IMR-90 (cell line): ENCODE results near the gene COL8A1. TPM values are rescaled to one million over a fixed set of nuclear protein-coding genes. Genes with fewer than 3 reads are reported as not detected.

Experiments
- ATAC-seq: fragments of 200-7000 bp; cut with Tn5 transposase; 2 replicates; pipeline ENCODE4 v1.9.1; 2020; ENCODE audit warnings: low read depth, mild to moderate bottlenecking, moderate library complexity
- BruUV-seq: library from RNA; stranded (reverse); fragments of 400-500 nt; replicated peaks from 2 replicates; lab custom pipeline; 2021; lab: Mats Ljungman, UMichigan
- CTCF ChIA-PET: fragments of 300-600 bp; formaldehyde crosslinking; extraction: SDS; loops from one replicate; lab custom pipeline; 2021; ENCODE audit warnings: antibody characterized with exemption; lab: Yijun Ruan, JAX
- POLR2A ChIA-PET: fragments of 300-600 bp; sonication (Branson Sonifier 250); formaldehyde crosslinking; loops from one replicate; lab custom pipeline; 2022; ENCODE audit warnings: antibody characterized with exemption; ENCODE audit not compliant: unreplicated experiment; lab: Charles Lee
- DNase-seq: peaks from one replicate; pipeline ENCODE4 v3.0.0; 2013
- H2AFZ ChIP-seq: replicated peaks from 2 replicates; pipeline ENCODE3; 2013; ENCODE audit warnings: low read length, mild to moderate bottlenecking; ENCODE audit not compliant: poor library complexity
- H2AK5ac ChIP-seq: 2 replicates; pipeline ENCODE4 v1.6.1; 2013; ENCODE audit warnings: low read depth, low read length, inconsistent platforms
- H2AK9ac ChIP-seq: replicated peaks from 2 replicates; pipeline ENCODE3; 2013; ENCODE audit warnings: mild to moderate bottlenecking, low read depth, low read length, moderate library complexity; ENCODE audit not compliant: poor library complexity
- H2BK120ac ChIP-seq: 2 replicates; pipeline ENCODE4 v1.6.1; 2013; ENCODE audit warnings: low read depth, low read length, inconsistent platforms
- H2BK15ac ChIP-seq: 3 replicates; pipeline ENCODE4 v1.6.1; 2013; ENCODE audit warnings: low read depth, low read length, inconsistent platforms
- H2BK20ac ChIP-seq: 2 replicates; pipeline ENCODE4 v1.6.1; 2013; ENCODE audit warnings: low read depth, mild to moderate bottlenecking, inconsistent platforms, low read length, moderate library complexity
- H2BK5ac ChIP-seq: 2 replicates; pipeline ENCODE4 v1.6.1; 2013; ENCODE audit warnings: mild to moderate bottlenecking, low read depth, low read length, inconsistent platforms; ENCODE audit not compliant: poor library complexity, severe bottlenecking
- H3K14ac ChIP-seq: replicated peaks from 2 replicates; pipeline ENCODE4 v1.6.1; 2013; ENCODE audit warnings: low read depth, low read length, inconsistent platforms
- H3K18ac ChIP-seq: 2 replicates; pipeline ENCODE4 v1.6.1; 2013; ENCODE audit warnings: low read depth, low read length, control low read depth
- H3K23ac ChIP-seq: 2 replicates; pipeline ENCODE4 v1.6.1; 2013; ENCODE audit warnings: low read depth, low read length, inconsistent platforms
- H3K27ac ChIP-seq: 2 replicates; pipeline ENCODE4 v1.5.1; 2013; ENCODE audit warnings: mild to moderate bottlenecking, control low read depth, low read length; ENCODE audit not compliant: insufficient read depth
- H3K27me3 ChIP-seq: 2 replicates; pipeline ENCODE4 v1.6.1; 2013; ENCODE audit warnings: low read length; ENCODE audit not compliant: control insufficient read depth, insufficient read depth
- H3K36me3 ChIP-seq: 2 replicates; pipeline ENCODE4 v1.6.1; 2013; ENCODE audit warnings: low read length, mixed read lengths; ENCODE audit not compliant: control insufficient read depth, insufficient read depth
- H3K4ac ChIP-seq: 2 replicates; pipeline ENCODE4 v1.6.1; 2013; ENCODE audit warnings: low read depth, low read length, inconsistent platforms
- H3K4me1 ChIP-seq: 2 replicates; pipeline ENCODE4 v1.6.1; 2013; ENCODE audit warnings: low read length, mixed read lengths; ENCODE audit not compliant: control insufficient read depth, insufficient read depth
- H3K4me2 ChIP-seq: 2 replicates; pipeline ENCODE4 v1.6.1; 2013; ENCODE audit warnings: low read depth, mild to moderate bottlenecking, control low read depth, low read length, moderate library complexity
- H3K4me3 ChIP-seq: 2 replicates; pipeline ENCODE4 v1.5.1; 2013; ENCODE audit warnings: low read depth, mild to moderate bottlenecking, control low read depth, low read length, moderate library complexity; ENCODE audit not compliant: insufficient read depth
- H3K56ac ChIP-seq: 2 replicates; pipeline ENCODE4 v1.6.1; 2013; ENCODE audit warnings: low read length, inconsistent platforms; ENCODE audit not compliant: insufficient read depth; ENCODE audit errors: extremely low read depth
- H3K79me1 ChIP-seq, 2 experiments: 2 replicates each; pipeline ENCODE4 v1.6.1; 2013; ENCODE audit warnings: low read length in 2 of 2, inconsistent platforms in 1 of 2, low read depth in 1 of 2
- H3K9ac ChIP-seq: 2 replicates; pipeline ENCODE4 v1.6.1; 2013; ENCODE audit warnings: low read depth, low read length, control low read depth
- H3K9me1 ChIP-seq: 2 replicates; pipeline ENCODE4 v1.6.1; 2013; ENCODE audit warnings: low read length, inconsistent platforms; ENCODE audit not compliant: insufficient read depth
- H3K9me3 ChIP-seq: 2 replicates; pipeline ENCODE4 v1.6.1; 2013; ENCODE audit warnings: low read length; ENCODE audit not compliant: control insufficient read depth, insufficient read depth
- H4K20me1 ChIP-seq: 2 replicates; pipeline ENCODE4 v1.6.1; 2013; ENCODE audit warnings: low read length, inconsistent platforms; ENCODE audit not compliant: insufficient read depth
- H4K5ac ChIP-seq: 2 replicates; pipeline ENCODE4 v1.6.1; 2013; ENCODE audit warnings: mild to moderate bottlenecking, low read depth, low read length, control low read depth
- H4K8ac ChIP-seq, 2 experiments: 2 replicates each; pipeline ENCODE4 v1.6.1; 2013; ENCODE audit warnings: low read depth in 2 of 2, low read length in 2 of 2, control low read depth in 1 of 2, inconsistent platforms in 1 of 2
- H4K91ac ChIP-seq: 2 replicates; pipeline ENCODE4 v1.6.1; 2013; ENCODE audit warnings: low read depth, low read length, inconsistent platforms; ENCODE audit not compliant: insufficient read depth
- BHLHE40 ChIP-seq: fragments of 150-350 bp; IDR thresholded peaks from 2 replicates; pipeline ENCODE4 v1.6.1; 2016; ENCODE audit warnings: mild to moderate bottlenecking, low read depth, low read length
- CEBPB ChIP-seq: IDR thresholded peaks from 2 replicates; pipeline ENCODE4 v1.6.1; 2012; ENCODE audit warnings: low read depth, low read length, improper control_type of control experiment
- CHD1 ChIP-seq: IDR thresholded peaks from 2 replicates; pipeline ENCODE4 v1.6.1; 2012; ENCODE audit warnings: low read depth, low read length, improper control_type of control experiment
- FOS ChIP-seq: fragments of 150-350 bp; IDR thresholded peaks from 2 replicates; pipeline ENCODE4 v1.6.1; 2016; ENCODE audit warnings: low read depth, low read length
- MAFK ChIP-seq: IDR thresholded peaks from 2 replicates; pipeline ENCODE4 v1.6.1; 2012; ENCODE audit warnings: low read depth, low read length, improper control_type of control experiment
- MXI1 ChIP-seq: IDR thresholded peaks from 2 replicates; pipeline ENCODE4 v1.6.1; 2012; ENCODE audit warnings: low read depth, mild to moderate bottlenecking, low read length, moderate library complexity, borderline replicate concordance
- POLR2A ChIP-seq: IDR thresholded peaks from 2 replicates; pipeline ENCODE4 v1.6.1; 2012; ENCODE audit warnings: mild to moderate bottlenecking, low read depth, low read length
- RFX5 ChIP-seq: IDR thresholded peaks from 2 replicates; pipeline ENCODE4 v1.8.0; 2012; ENCODE audit warnings: low read depth, mild to moderate bottlenecking, low read length, moderate library complexity
- USF2 ChIP-seq: fragments of 150-350 bp; IDR thresholded peaks from 2 replicates; pipeline ENCODE4 v1.6.1; 2017; ENCODE audit warnings: mild to moderate bottlenecking, antibody characterized with exemption, low read length, low read depth
- WGBS, 2 experiments: methylation state at CpG; one replicate each; pipeline versions ENCODE4 v1.1.5 to v1.1.7; 2013; ENCODE audit warnings: missing lambda C conversion rate in 2 of 2; ENCODE audit not compliant: insufficient read length in 1 of 2; ENCODE audit errors: extremely low coverage in 2 of 2; 5-methylcytosine and 5-hydroxymethylcytosine counted together
- dilution Hi-C: fragments of 300-500 bp; cut with HindIII; formaldehyde crosslinking; loops from one replicate; pipeline ENCODE4 v1.14.3; 2018; ENCODE audit warnings: low sequenced_read_pairs; ENCODE audit not compliant: unreplicated experiment
- in situ Hi-C: fragments of 300-500 bp; cut with MboI; formaldehyde crosslinking; loops from 3 replicates; pipeline ENCODE4 v1.14.3; 2019; ENCODE audit warnings: low sequenced_read_pairs, inconsistent platforms, mixed read lengths
- intact Hi-C: fragments of 100-400 bp; cut with micrococcal nuclease; formaldehyde crosslinking; loops from 2 replicates; pipeline ENCODE4 v1.10.0; 2022
- polyA plus RNA-seq, 3 experiments: library from polyadenylated mRNA; depleted of rRNA; stranded (reverse); fragments of >200 nt; gene quantifications; 2 replicates each; pipeline ENCODE4 v1.2.3, GENCODE V29; 2012; ENCODE audit warnings: low replicate concordance in 1 of 3
- total RNA-seq: library from RNA; depleted of rRNA; stranded (reverse); fragments of >200 nt; gene quantifications from 2 replicates; pipeline ENCODE4 v1.2.3, GENCODE V29; 2012
- TF ChIP-seq, protein P1 (sequence below): conservative IDR thresholded peaks from 2 replicates; pipeline ENCODE4 v1.5.1; 2012; ENCODE audit warnings: mild to moderate bottlenecking, low read depth, low read length, improper control_type of control experiment
- TF ChIP-seq, protein P2 (sequence below): fragments of 150-350 bp; IDR thresholded peaks from 2 replicates; pipeline ENCODE4 v1.6.1; 2016; ENCODE audit warnings: low read depth, mild to moderate bottlenecking, low read length, moderate library complexity, borderline replicate concordance

Gene COL8A1
- total and polyA plus RNA-seq, 2 of the 4 experiments (the other 2 are of a cell fraction) = 119 to 151 TPM

DNA sequence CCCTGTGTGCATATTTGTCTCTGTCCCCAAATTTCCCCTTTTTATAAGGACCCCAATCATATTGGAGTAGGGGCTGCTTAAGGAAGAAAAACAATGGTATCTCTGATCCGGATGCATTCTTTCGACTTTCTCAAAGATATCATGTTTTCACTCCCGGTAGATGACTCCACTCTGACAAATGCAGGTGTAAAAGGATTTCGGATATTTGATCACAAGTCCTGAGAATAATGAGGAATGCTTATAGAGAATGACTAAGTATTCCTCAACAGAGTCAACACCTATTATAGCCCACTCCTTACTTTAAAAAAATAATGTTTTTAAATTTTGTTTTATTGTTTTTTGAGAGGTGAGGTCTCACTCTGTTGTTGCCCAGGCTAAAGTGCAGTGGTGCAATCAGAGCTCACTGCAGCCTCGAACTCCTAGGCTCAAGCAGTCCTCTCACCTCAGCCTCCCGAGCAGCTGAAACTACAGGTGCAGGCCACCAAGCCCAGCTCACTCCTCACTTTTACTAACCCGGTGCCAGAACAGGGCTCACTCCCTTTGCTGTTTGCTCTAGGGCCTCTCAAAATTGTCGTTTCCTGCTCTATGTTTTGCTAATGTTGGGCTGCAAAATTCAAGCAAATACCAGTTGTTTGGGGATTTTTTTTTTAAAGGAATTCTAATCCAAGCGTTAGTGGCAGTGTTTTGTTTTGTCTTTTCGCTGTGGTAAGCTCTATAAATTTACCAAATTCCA is 24.6 kb downstream of the COL8A1 start (continued):
- no peak for TF ChIP-seq MAFK

DNA sequence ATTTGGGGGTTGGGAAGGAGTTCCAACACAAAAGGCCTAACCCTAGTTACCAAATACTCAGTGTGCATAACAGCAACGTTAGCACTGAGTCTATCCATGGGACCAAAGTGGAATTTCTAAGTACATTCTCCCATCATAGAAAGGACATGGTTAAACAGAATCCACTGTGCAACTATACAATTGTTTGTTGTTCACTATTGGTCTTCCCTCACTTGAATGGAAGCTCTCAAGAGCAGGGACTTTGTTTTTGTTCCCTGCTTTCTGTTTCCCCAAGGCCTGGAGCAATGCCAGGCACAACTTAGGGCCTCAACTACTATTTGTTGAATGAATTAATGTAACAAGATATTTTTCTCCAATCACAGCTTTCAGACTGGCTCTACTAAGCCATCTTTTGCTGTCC is 25.6 kb downstream of the COL8A1 start:
- no CpG with 5 or more reads among the region's 1 CpG for WGBS, 2 experiments
- no peak overlapping the region; the same call in 2 of the 3 replicates for H2BK15ac ChIP-seq
- H2AK9ac ChIP-seq = no peak overlapping the region
- H3K18ac ChIP-seq = peak overlapping the region; percentile 64; the same call in 1 of the 2 replicates
- no peak overlapping the region for H2BK120ac ChIP-seq
- H3K9me3 ChIP-seq = no peaks in the 10 kb centered on the region
- intact Hi-C loops (no loop called here), dilution Hi-C loops (no loop called here), in situ Hi-C loops (no loop called here)
- H4K5ac ChIP-seq = peak overlapping the region; percentile 58
- H3K4me1 ChIP-seq = peaks cover 7% of the 10 kb centered on the region; the same call in 1 of the 2 replicates
- H3K9ac ChIP-seq = no peak overlapping the region
- H3K4me2 ChIP-seq = no peak overlapping the region
- no TSS peak for BruUV-seq
- H3K14ac ChIP-seq = peak overlapping the region; percentile 37; the same call in 1 of the 2 replicates
- H3K23ac ChIP-seq = no peak overlapping the region
- H3K27ac ChIP-seq = no peak overlapping the region
- H3K4ac ChIP-seq = no peak overlapping the region
- H4K20me1 ChIP-seq = no peaks in the 10 kb centered on the region; the same call in 1 of the 2 replicates
- H3K79me1 ChIP-seq = peaks cover 35 to 50% of the 10 kb centered on the region in 2 experiments
- H4K91ac ChIP-seq = no peak overlapping the region
- H2BK5ac ChIP-seq = no peak overlapping the region
- 0 out of 4 replicates have a peak overlapping the region, but pooled peaks of 1 of the 2 experiments have one; percentile 0 for H4K8ac ChIP-seq
- DNase-seq (no peak), ATAC-seq (no peak)
- H3K9me1 ChIP-seq = no peaks in the 10 kb centered on the region; the same call in none of the 2 replicates
- H2AFZ ChIP-seq = no peak overlapping the region
- H3K36me3 ChIP-seq = peaks cover 4% of the 10 kb centered on the region; the same call in 1 of the 2 replicates
- POLR2A ChIA-PET = no interaction called here
- no peak overlapping the region for H3K4me3 ChIP-seq
- no peak overlapping the region for H3K56ac ChIP-seq
- no peak overlapping the region for H2AK5ac ChIP-seq
- H2BK20ac ChIP-seq = no peak overlapping the region
- CTCF ChIA-PET = no interaction called here
- TF ChIP-seq MXI1 (no peak), BHLHE40 (no peak), FOS (no peak), CEBPB (no peak), POLR2A (no peak), MAFK (no peak), RFX5 (no peak), USF2 (no peak), CHD1 (no peak)
- TF ChIP-seq, protein P1, sequence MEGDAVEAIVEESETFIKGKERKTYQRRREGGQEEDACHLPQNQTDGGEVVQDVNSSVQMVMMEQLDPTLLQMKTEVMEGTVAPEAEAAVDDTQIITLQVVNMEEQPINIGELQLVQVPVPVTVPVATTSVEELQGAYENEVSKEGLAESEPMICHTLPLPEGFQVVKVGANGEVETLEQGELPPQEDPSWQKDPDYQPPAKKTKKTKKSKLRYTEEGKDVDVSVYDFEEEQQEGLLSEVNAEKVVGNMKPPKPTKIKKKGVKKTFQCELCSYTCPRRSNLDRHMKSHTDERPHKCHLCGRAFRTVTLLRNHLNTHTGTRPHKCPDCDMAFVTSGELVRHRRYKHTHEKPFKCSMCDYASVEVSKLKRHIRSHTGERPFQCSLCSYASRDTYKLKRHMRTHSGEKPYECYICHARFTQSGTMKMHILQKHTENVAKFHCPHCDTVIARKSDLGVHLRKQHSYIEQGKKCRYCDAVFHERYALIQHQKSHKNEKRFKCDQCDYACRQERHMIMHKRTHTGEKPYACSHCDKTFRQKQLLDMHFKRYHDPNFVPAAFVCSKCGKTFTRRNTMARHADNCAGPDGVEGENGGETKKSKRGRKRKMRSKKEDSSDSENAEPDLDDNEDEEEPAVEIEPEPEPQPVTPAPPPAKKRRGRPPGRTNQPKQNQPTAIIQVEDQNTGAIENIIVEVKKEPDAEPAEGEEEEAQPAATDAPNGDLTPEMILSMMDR = no peak
- TF ChIP-seq, protein P2, sequence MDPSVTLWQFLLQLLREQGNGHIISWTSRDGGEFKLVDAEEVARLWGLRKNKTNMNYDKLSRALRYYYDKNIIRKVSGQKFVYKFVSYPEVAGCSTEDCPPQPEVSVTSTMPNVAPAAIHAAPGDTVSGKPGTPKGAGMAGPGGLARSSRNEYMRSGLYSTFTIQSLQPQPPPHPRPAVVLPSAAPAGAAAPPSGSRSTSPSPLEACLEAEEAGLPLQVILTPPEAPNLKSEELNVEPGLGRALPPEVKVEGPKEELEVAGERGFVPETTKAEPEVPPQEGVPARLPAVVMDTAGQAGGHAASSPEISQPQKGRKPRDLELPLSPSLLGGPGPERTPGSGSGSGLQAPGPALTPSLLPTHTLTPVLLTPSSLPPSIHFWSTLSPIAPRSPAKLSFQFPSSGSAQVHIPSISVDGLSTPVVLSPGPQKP = no peak
- no peaks in the 10 kb centered on the region for H3K27me3 ChIP-seq
